GM19324 (cell line): Measurements from ENCODE around the gene PLXNC1.
A peak's percentile ranks its signal among the peaks of the same experiment; 100 is the strongest.
"Not testable (repeated sequence)": the region's sequence is repeated elsewhere in the genome, so short reads cannot be mapped to it uniquely, and the experiment has no call there.

Experiments used
- ATAC-seq: cut with Tn5 transposase; IDR thresholded peaks from one replicate; pipeline ENCODE4 v1.9.1; 2021; ENCODE audit warnings: mild to moderate bottlenecking, moderate library complexity; ENCODE audit not compliant: unreplicated experiment, low FRiP score

Gene PLXNC1

DNA sequence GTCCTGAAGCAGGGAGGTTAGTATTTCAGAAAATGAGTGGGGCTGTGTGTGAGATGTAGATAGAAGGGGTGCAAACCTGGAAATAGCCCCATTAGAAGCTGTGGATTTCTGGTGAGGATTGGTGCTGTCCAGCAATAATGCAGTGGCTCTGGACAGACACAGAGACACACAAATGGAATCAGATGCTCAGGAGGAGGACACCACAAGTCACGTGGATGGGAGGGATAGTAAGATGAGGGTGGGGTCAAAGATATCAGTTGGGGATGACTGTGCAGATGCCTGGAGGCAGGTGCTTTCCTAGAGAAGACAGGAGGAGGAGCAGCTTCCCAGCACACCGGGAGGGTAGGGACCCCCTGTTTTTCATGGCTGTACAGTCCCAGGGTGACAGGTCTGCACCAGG lies 136.5 kb downstream of the PLXNC1 start:
- no peak for ATAC-seq

DNA sequence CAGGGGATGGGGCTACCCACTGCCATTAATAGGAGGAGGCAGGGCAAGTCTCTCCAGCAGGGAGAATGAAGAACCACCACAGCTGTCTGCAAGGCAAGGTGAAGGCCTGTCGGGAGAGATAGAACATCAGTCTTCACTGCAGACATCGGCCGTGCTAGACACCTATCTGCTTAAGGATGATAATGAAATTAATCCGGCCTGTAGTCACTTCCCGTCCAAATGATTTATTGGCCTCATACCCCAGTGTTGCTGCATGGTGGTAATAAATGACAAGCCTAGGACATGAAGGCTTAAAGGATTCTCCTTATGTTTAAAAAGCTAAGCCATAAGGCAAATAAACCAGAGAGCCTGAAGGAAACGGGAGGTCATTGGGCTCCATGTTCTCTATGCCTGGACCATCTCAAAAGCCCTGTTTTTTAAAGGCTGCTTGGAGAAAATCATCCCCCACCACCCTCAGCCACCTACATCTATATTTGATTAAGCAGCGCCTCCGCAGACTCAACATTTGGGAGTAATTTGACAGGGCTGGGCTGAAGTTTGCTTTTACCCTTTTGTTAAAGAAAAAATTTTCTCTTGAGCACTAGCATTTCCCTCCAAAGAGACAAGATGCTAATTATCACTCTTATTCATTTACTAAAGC lies 137.7 kb downstream of the PLXNC1 start:
- no peak for ATAC-seq

DNA sequence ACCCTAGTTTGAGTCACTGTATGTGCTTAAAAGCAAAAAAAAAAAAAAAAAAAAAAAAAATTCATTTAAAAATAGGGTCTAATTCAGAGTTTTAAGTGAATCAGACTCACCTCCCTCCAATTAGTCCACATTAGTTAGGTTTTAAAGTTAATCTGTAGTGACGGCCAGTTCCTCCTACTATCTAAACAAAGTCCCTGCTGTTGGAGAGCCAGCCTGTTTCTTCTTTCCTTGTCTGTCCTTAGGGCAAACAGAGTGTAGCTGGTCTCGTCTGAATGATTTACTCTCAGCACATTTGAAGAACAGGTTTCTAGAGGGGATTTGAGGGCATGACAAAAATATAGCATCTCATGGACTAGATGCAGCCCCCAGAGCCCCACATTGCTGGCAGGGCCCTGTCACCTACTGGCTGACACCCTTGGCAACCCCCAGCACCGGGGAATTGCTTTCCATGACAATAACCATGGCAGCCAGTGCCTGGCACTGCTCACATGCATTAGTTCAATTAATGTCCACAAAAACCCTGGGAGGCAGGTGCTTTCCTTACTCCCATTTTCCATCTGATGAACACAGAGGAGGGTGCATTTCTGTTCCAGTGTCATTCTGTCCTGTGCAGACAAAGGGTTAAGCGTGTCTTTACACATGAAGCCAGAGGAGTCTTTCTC lies 138.3 kb downstream of the PLXNC1 start:
- ATAC-seq, result no peak

DNA sequence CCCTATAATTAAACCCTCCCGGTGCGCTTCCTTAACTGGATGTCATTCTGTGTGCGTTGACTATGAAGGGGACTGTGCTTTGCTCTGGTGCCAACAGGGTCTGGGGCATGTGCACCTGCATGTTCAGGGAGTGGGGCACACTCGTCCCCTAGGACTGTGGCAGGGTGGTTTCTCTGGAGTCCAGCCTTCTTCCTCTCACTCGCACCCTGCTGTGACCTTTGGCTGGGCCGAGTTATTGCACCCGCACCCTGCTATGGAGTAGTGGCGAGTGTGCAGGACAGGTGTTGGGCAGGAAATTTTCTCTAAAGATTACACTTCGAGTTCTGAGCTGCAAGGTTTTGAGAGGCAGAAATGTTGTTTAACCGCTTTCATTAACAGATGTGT lies 138.9 kb downstream of the PLXNC1 start:
- no peak for ATAC-seq

DNA sequence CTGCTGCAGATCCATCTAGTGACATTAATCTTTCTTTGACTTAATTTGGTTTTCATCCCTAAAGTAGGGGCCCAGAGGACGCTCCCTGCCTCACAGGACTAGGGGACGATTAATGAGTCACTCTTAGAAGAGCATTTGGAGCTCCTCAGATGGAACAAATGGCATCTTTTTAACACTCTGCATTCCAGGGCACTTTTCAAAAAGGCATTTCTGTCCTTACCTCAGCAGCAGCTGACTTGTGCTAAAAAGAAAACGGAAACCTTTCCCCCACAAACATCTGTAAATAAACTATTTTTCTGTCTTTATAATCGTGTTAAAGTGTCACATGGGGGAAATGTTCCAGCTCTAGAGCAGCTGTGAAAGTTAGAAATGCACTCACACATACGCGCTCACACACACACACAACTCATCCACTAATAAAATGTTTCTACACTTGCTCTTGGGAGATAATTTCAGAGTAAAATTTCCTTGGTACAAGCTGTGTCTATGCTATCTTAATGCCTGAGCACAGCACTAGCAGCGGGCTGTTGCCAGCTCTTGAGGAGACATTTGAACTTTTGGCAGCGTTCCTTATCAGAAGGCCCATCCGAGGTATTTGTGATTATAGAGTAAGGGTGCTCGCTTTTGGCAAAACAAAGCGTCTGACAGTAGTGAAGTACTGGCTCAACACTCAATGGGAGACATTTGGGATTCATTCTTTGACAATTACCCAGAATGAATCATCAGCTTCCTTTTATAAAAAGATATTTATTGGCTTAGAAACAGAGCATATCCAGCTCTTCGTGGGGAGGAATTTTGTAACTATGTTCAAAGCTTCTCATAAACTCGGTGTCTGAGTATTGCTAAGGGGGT lies 141.3 kb downstream of the PLXNC1 start:
- ATAC-seq, result no peak

DNA sequence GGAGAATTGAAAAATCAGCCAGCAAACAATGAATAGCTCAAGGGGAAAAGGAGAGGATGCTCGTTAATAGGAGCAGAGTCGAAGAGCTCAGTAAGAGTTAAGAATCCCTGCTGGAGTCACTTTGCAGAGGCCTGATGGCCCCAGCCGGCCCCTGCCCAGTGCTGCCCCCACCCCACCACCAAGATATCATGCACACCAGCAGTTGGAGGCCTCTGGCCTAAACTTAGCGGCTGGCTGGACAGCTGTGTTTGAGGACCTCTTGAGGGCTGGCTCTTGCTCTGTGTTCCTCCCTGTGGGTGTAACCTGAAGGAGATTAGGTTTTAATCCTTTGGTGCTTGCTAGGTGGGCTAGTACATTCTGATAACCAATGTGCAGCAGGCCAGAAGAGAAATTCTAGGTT lies 142.0 kb downstream of the PLXNC1 start:
- ATAC-seq, result no peak

DNA sequence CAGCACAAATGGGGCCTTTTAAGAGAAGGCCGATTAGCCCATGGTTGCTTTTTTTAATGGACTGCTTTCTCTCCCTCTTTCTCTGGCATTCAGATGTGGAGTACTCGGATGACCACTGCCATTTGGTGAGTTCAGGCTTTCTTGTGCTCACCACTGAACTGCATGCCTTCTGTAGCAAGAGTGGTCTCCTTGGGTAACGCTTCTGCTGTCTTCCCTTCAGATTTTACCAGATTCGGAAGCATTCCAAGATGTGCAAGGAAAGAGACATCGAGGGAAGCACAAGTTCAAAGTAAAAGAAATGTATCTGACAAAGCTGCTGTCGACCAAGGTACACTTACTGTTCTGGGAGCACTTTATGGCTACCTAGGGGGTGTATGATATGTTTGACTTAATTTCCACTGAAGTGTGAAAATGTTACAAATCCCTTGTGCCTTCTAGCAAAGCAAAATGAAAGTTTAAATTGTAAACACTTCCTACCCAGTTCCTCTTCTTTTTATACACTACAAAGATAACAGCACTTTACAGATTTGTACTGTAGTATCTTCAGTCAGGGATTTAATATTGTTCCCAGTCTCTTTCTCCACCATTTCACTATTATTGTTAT lies 148.8 kb downstream of the PLXNC1 start:
- ATAC-seq, result no peak

DNA sequence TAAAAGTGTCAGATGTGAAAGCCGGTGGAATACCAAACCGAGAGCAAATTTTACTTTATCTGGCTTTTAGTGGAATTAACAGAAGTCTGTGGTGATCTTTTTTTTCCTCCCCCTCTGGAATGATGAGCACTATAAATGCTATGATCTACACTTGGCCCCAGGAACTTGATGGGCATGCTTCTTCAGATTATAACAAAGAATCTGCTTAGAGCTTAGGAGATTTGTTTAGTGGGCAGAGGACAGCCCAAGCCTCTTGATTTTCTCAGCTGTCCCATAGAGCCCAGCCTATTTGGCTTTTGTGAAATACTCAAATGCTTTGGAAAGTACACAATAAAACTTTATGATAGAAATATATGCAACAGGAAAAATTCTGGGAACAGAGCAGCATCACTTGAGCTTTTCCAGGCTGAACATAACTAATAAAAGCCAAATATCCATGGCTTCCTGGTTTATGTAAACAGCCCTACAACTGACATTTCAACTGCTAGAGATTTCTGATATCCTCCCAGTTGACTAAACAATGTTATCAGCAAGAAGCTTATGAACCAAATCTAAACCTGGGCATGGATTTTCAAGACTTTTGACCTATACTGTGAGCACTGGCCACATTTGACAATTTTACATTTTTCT lies 149.6 kb downstream of the PLXNC1 start:
- no peak for ATAC-seq

DNA sequence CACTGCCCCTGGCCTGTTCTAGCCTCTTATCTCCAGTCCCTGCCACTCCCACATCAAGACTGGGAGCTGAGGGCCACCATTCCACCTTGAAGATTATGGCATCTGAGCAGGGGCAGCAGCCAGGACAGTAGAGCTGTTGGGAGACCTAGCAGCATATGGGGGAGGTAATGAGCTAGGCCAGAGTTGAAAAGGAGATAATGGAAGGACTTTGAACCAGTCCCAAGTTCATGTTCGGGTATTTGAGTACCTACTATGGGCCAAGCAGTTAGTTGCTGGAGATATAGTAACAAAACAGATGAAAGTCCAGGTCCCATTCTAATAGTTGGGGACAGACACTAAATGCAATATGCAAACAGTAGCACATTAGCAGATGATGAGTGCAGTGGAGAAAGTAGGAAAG lies 151.5 kb downstream of the PLXNC1 start:
- ATAC-seq, result no peak

DNA sequence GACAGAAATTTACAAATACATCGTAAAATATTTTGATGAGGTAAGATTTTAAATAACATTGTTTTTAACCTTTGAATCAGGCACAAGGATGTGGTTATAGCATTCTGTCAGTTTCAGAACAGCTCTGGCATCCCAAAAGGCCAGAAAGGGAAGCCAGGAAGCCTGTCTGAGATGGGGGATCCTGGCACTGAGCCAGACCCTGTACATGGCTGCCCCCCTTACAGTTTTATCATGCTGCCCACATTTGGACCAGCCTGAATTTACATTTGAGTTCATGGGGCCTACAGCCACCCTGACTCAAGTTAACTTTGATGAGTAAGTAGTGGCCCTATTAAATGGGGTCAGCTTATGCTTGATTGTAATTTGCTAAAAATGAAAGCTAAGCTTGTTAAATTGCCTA lies 155.6 kb downstream of the PLXNC1 start:
- no peak for ATAC-seq

DNA sequence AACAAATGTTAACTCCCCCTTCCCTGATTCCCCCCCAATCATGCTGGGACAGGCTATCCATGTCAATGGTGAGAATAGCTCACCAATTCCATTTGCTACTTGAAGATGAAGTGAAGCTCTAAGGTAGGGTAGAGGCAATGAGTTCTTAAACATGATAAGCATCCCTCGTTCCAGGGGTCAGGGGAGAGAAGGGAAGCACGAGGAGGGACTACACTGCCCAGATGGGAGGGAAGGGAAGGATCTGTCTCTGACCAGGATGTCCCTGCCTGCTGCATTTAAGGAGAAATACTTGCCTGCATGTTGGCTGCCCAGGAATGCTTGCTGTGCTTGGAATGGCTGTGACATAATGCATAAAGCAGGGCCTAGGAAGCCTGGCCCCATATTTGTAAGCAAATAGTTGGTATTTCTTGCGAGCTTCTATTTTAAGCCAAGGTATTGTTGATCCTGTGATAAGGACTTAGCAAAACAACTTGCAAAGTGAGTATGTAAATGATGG lies 156.2 kb downstream of the PLXNC1 start:
- ATAC-seq, result peak; percentile 36

DNA sequence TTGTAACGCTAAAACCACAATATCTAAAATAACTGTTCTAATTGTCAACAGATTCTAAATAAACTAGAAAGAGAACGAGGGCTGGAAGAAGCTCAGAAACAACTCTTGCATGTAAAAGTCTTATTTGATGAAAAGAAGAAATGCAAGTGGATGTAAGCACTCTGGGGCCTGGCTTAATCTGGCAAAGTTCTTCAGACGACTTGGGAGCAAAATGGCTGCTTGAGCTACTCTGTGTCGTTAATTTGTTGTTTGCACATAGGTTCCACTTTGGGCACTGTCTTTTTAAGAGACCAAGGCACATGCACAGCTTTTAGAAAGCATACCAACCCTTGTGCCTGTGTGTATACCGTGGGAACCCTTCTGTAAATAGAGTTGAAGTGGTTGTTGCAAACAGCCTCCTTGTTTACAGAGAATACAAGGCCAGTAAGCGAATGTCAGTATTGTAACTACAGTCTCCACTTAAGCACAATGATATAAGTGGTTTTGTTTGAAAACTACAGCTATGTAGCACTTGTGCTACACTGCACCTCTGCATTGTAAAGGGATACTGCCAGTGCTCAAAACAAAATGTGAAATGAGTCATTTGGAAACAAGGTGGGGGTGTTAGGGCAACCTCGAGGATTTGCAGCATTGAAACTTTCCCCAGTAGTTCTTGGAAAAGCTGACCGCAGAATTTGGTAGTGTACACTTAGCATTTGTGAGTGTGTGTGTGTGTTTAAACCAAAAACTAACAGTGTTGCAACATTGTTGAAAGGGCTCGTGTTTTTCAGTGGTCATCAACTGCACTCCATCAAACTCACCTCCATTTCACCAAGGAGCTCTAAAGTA lies 157.0 kb downstream of the PLXNC1 start:
- peak; percentile 50 for ATAC-seq

DNA sequence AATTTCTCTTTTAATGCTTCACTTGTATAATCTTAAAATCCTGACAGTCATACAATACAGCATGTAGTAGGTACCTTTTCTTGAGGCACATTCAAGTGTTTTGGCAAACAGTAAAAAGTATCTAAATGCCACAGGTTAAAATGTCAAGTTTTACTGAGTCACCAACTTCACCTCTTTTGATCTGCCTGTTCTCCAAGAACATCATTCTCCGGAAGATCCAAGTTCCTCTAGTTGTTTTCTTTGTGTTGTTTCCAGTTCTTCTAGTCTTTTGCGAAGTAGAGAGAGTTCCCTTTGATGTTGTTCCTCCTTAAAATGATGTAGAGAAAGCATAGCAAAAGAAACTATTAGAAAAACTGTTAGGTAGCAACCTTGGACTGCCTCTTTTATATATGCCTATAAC lies 160.2 kb downstream of the PLXNC1 start:
- ATAC-seq, result no peak

DNA sequence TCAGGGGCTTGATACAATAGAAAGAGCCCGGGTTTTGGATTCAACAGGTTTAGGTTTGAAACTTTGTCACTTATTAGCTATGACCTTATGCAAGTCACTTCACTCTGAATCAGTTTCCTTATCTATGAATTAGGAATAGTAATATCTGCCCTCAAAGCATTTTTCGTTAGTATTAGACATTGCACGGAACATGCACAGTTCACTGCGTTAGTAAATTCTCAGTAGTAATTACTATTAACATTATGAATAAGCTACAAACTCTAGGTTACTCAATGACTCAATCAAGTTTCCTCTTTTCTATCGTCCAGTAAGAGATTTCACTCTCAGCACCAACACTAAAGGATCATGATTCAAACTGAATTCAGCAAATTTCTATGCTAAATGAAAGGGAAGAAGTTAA lies 161.0 kb downstream of the PLXNC1 start:
- ATAC-seq, result no peak

DNA sequence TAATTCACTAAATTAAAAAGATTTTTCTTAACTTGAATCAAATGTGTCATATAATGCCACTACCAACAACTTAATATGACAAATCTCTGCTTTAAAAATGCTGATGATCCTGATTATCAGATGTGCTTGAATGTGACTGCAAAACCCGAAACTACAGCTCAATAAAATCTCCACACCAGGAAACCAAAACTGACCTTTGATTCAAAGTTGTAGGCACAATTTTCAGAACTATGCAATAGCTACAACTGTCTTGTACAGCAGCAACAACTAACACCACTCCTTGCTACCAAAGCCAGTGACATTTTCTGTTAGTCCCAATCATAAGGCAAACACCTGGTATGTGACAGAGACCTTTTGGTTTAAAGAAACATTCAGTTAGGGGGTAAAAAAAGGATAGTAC lies 164.0 kb downstream of the PLXNC1 start:
- no peak for ATAC-seq

DNA sequence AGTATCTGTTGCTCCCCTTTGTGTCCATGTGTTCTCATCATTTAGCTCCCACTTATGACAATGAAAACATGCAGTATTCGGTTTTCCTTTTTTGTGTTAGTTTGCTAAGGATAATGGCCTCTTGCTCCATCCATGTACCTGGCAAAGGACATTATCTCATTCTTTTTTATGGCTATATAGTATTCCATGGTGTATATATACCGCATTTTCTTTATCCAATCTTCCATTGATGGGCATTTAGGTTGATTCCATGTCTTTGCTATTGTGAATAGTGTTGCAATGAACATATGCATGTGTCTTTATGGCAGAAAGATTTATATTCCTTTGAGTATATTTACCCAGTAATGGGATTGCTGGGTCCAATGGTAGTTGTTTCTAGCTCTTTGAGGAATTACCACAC lies 168.2 kb downstream of the PLXNC1 start:
- ATAC-seq, result not testable (repeated sequence)

DNA sequence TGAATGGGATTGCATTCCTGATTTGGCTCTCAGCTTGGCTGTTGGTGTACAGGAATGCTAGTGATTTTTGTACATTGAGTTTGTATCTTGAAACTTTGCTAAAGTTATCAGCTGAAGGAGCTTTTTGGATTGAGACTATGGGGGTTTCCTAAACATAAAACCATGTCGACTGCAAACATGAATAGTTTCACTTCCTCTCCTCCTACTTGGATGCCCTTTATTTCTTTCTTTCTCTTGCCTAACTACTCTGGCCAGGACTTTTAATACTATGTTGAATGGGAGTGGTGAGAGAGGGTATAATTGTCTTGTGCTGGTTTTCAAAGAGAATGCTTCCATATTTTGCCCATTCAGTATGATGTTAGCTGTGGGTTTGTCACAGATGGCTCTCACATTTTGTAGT lies 169.8 kb downstream of the PLXNC1 start:
- ATAC-seq, result no peak

DNA sequence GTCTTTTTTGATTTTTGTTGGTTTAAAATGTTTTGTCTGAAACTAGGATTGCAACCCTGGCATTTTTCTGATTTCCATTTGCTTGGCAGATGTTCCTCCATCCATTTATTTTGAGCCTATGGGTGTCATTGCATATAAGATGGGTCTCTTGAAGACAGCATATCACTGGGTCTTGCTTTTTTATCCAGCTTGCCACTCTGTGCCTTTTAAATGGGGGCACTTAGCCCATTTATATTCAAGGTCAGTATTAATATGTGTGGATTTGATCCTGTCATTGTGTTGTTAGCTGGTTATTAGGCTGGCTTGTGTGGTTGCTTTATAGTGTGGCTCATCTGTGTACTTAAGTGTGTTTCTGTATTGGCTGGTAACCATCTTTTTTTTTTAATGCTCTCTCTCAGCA lies 171.7 kb downstream of the PLXNC1 start:
- ATAC-seq, result no peak

DNA sequence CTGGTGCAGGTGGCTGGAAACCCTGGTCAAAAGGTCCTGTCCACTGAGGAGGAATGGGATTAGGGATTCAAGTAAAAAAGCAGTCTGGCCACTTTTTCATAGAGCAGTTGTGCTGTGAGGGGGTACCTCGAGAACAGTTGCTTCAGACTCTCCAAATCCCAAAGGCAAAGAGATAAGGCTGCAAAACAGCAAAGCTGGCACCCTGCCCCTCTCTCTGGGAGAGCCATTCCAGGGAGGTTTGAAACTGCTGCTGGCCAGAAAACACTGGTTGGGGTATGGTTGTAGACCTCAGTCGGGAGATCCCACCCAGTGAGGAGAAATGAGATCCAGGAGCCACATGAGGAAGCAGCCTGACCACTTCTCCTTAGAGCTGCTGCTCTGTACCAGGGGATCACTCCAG lies 174.0 kb downstream of the PLXNC1 start:
- no peak for ATAC-seq

DNA sequence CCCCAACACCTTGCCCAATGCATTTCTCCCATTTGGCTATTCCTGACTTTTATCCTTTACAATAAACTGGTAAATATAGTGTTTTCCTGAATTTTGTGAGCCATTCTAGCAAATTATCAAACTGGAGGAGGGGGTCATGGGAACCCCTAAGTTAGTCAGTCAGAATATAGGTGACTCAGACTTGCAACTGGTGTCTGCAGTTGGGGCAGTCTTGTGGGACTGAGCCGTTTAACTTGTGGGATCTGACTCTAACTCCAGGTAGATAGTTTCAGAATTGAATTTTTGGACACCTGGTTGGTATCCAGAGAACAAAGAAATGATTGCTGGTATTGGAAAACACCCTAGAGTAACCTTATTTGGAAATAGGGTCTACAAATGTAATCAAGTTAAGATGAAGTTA lies 177.9 kb downstream of the PLXNC1 start:
- ATAC-seq, result no peak
